D341Med (cell line): Measurements from ENCODE around the gene ZFHX3.

ENCODE experiments used
- DNase-seq: peaks from one replicate; pipeline ENCODE4 v3.0.0; 2012; ENCODE audit warnings: low spot score

The ZFHX3 gene

GRCh38 chr16:73037845-73038570, 9.9 kb downstream of the ZFHX3 start:
- no peak for DNase-seq

- DNase-seq, result no peak
Measured at GRCh38 chr16:73037331-73037745, 10.6 kb downstream of the ZFHX3 start.

GRCh38 chr16:73036074-73036826, 11.7 kb downstream of the ZFHX3 start:
- DNase-seq, result no peak

- no peak for DNase-seq
Measured at GRCh38 chr16:73034374-73034773, 13.6 kb downstream of the ZFHX3 start.

- DNase-seq, result no peak
Measured at GRCh38 chr16:73033271-73033998, 14.5 kb downstream of the ZFHX3 start.

- DNase-seq, result no peak
Measured at GRCh38 chr16:73032541-73033270, 15.2 kb downstream of the ZFHX3 start.

GRCh38 chr16:73031984-73032383, 15.9 kb downstream of the ZFHX3 start:
- no peak for DNase-seq

- no peak for DNase-seq
Measured at GRCh38 chr16:73031155-73031866, 16.6 kb downstream of the ZFHX3 start.

GRCh38 chr16:73028721-73029361, 19.1 kb downstream of the ZFHX3 start:
- no peak for DNase-seq

- DNase-seq, result no peak
Measured at GRCh38 chr16:73028263-73028662, 19.7 kb downstream of the ZFHX3 start.

GRCh38 chr16:73027685-73028111, 20.2 kb downstream of the ZFHX3 start:
- no peak for DNase-seq

GRCh38 chr16:73026754-73027684, 20.9 kb downstream of the ZFHX3 start:
- DNase-seq, result no peak

GRCh38 chr16:73025856-73026210, 22.1 kb downstream of the ZFHX3 start:
- no peak for DNase-seq

- DNase-seq, result no peak
Measured at GRCh38 chr16:73025151-73025855, 22.6 kb downstream of the ZFHX3 start.

GRCh38 chr16:73024571-73025105, 23.3 kb downstream of the ZFHX3 start:
- no peak for DNase-seq

- no peak for DNase-seq
Measured at GRCh38 chr16:73023752-73024570, 24.0 kb downstream of the ZFHX3 start.

- no peak for DNase-seq
Measured at GRCh38 chr16:73023320-73023719, 24.6 kb downstream of the ZFHX3 start.

- DNase-seq, result no peak
Measured at GRCh38 chr16:73022534-73022933, 25.4 kb downstream of the ZFHX3 start.
